HG02610 (cell line): ENCODE results near the gene DTWD2.

Experiments
- ATAC-seq: cut with Tn5 transposase; IDR thresholded peaks from one replicate; pipeline ENCODE4 v1.9.1; 2021; ENCODE audit warnings: mild to moderate bottlenecking, moderate library complexity; ENCODE audit not compliant: unreplicated experiment

Gene DTWD2

GRCh38 chr5:118789366-118789765 lies 199.0 kb downstream of the DTWD2 start:
- no peak for ATAC-seq

- ATAC-seq = no peak
These were observed 200.0 kb downstream of the DTWD2 start for GRCh38 chr5:118788351-118788750.
